GM12878 (cell line): ENCODE data around the gene KIRREL1. TPM values are rescaled to one million over a fixed set of nuclear protein-coding genes. Genes with fewer than 3 reads are reported as not detected.

Source experiments
- ATAC-seq: fragments of 200-7000 bp; cut with Tn5 transposase; 3 replicates; pipeline ENCODE4 v1.9.1; 2020; ENCODE audit warnings: mild to moderate bottlenecking, moderate library complexity
- BruUV-seq: library from RNA; stranded (reverse); fragments of 400-500 nt; replicated peaks from 2 replicates; lab custom pipeline; 2021; lab: Mats Ljungman, UMichigan
- CTCF ChIA-PET: fragments of 300-600 bp; sonication (Branson Sonifier 250); formaldehyde crosslinking; extraction: SDS; loops from one replicate; lab custom pipeline; 2021; ENCODE audit warnings: inconsistent platforms; lab: Yijun Ruan, JAX
- POLR2A ChIA-PET: fragments of 350-600 bp; formaldehyde crosslinking; extraction: SDS; loops from one replicate; lab custom pipeline; 2021; ENCODE audit warnings: inconsistent platforms; lab: Charles Lee
- RAD21 ChIA-PET: fragments of 300-600 bp; sonication (Branson Sonifier 250); formaldehyde crosslinking; loops from one replicate; lab custom pipeline; 2023; ENCODE audit warnings: antibody characterized with exemption; ENCODE audit not compliant: unreplicated experiment; lab: Charles Lee
- SMC1A ChIA-PET: fragments of 300-600 bp; sonication (Branson Sonifier 250); formaldehyde crosslinking; loops from one replicate; lab custom pipeline; 2023; ENCODE audit not compliant: unreplicated experiment, uncharacterized antibody; lab: Charles Lee
- DNase-seq: peaks from one replicate; pipeline ENCODE4 v3.0.0-alpha.2; 2011; ENCODE audit warnings: low read depth, low spot score
- FAIRE-seq: peaks from 3 replicates; lab custom pipeline; 2011; peaks lifted over from hg19 to GRCh38; lab: Jason Lieb, UNC
- H2AFZ ChIP-seq: 2 replicates; pipeline ENCODE4 v1.6.0; 2011; ENCODE audit warnings: low read depth, low read length, control low read depth; ENCODE audit not compliant: control insufficient read depth
- H3K27ac ChIP-seq: 2 replicates; pipeline ENCODE4 v1.5.1; 2011; ENCODE audit warnings: control low read depth; ENCODE audit not compliant: control insufficient read depth, insufficient read depth
- H3K27me3 ChIP-seq, 2 experiments: replicated peaks in 1 of 2; 2 replicates each; pipeline versions ENCODE4 v1.6.0 to v1.6.1; 2011; ENCODE audit warnings: low read length in 1 of 2; ENCODE audit not compliant: control insufficient read depth in 2 of 2, insufficient read depth in 2 of 2
- H3K36me3 ChIP-seq, 2 experiments: 2 replicates each; pipeline ENCODE4 v1.5.1; 2011; ENCODE audit warnings: low read length in 1 of 2; ENCODE audit not compliant: control insufficient read depth in 2 of 2, insufficient read depth in 2 of 2
- H3K4me1 ChIP-seq: 2 replicates; pipeline ENCODE4 v1.6.1; 2011; ENCODE audit warnings: mild to moderate bottlenecking, low read length, moderate library complexity, mixed read lengths; ENCODE audit not compliant: control insufficient read depth, insufficient read depth
- H3K4me2 ChIP-seq: 2 replicates; pipeline ENCODE4 v1.6.0; 2011; ENCODE audit warnings: control low read depth; ENCODE audit not compliant: control insufficient read depth, insufficient read depth
- H3K4me3 ChIP-seq: fragments of 200-600 bp; sonication (generic); 2 replicates; pipeline ENCODE4 v1.5.1; 2016
- H3K79me2 ChIP-seq: 2 replicates; pipeline ENCODE4 v1.6.0; 2011; ENCODE audit warnings: low read length; ENCODE audit not compliant: control insufficient read depth, insufficient read depth
- H3K9ac ChIP-seq: 2 replicates; pipeline ENCODE4 v1.8.0; 2011; ENCODE audit warnings: low read length, control low read depth, mixed read lengths; ENCODE audit not compliant: control insufficient read depth, insufficient read depth
- H3K9me3 ChIP-seq: replicated peaks from 3 replicates; pipeline ENCODE4 v1.5.1; 2011; ENCODE audit warnings: mild to moderate bottlenecking, low read length; ENCODE audit not compliant: control insufficient read depth, insufficient read depth
- H4K20me1 ChIP-seq: 2 replicates; pipeline ENCODE4 v1.6.0; 2011; ENCODE audit not compliant: control insufficient read depth, insufficient read depth
- ATF7 ChIP-seq: fragments of 450-650 bp; IDR thresholded peaks from 2 replicates; pipeline ENCODE4 v1.6.1; 2016; ENCODE audit warnings: low read depth, mild to moderate bottlenecking
- BCL11A ChIP-seq: IDR thresholded peaks from 2 replicates; pipeline ENCODE4 v1.6.1; 2011; ENCODE audit warnings: low read depth, low read length
- BCL3 ChIP-seq: IDR thresholded peaks from 2 replicates; pipeline ENCODE4 v1.6.1; 2011; ENCODE audit warnings: borderline replicate concordance, low read depth, mild to moderate bottlenecking, moderate library complexity, low read length; ENCODE audit not compliant: insufficient read depth, poor library complexity, severe bottlenecking
- CBX3 ChIP-seq: fragments of 200-600 bp; sonication (generic); IDR thresholded peaks from 2 replicates; pipeline ENCODE4 v1.6.1; 2016; ENCODE audit warnings: low read depth, borderline replicate concordance
- KDM1A ChIP-seq: fragments of 200-600 bp; sonication (generic); IDR thresholded peaks from 2 replicates; pipeline ENCODE4 v1.6.1; 2016; ENCODE audit warnings: borderline replicate concordance
- MTA3 ChIP-seq: IDR thresholded peaks from 2 replicates; pipeline ENCODE4 v1.6.1; 2012; ENCODE audit warnings: low read length, inconsistent platforms, borderline replicate concordance
- NFXL1 ChIP-seq: fragments of 450-650 bp; IDR thresholded peaks from 2 replicates; pipeline ENCODE4 v1.6.1; 2017; ENCODE audit warnings: antibody characterized with exemption, mild to moderate bottlenecking, borderline replicate concordance
- NFYB ChIP-seq: IDR thresholded peaks from 2 replicates; pipeline ENCODE4 v1.6.1; 2011; ENCODE audit warnings: low read depth, mild to moderate bottlenecking, low read length, improper control_type of control experiment, moderate library complexity; ENCODE audit not compliant: insufficient read depth
- NRF1 ChIP-seq: conservative IDR thresholded peaks from 2 replicates; pipeline ENCODE4 v1.6.1; 2011; ENCODE audit warnings: mild to moderate bottlenecking, low read depth, low read length, improper control_type of control experiment
- PML ChIP-seq: IDR thresholded peaks from 2 replicates; pipeline ENCODE4 v1.6.1; 2012; ENCODE audit warnings: low read length, inconsistent platforms
- SIN3A ChIP-seq: IDR thresholded peaks from 2 replicates; pipeline ENCODE4 v1.6.1; 2012; ENCODE audit warnings: low read depth, low read length, improper control_type of control experiment
- STAT1 ChIP-seq: fragments of 450-650 bp; conservative IDR thresholded peaks from 2 replicates; pipeline ENCODE4 v1.6.1; 2014; ENCODE audit warnings: antibody characterized with exemption, mild to moderate bottlenecking
- TAF1 ChIP-seq: IDR thresholded peaks from 2 replicates; pipeline ENCODE4 v1.6.1; 2011; ENCODE audit warnings: mild to moderate bottlenecking, low read depth, low read length, borderline replicate concordance
- ZZZ3 ChIP-seq: IDR thresholded peaks from 2 replicates; pipeline ENCODE4 v1.6.1; 2011; ENCODE audit warnings: low read depth; ENCODE audit not compliant: control insufficient read depth, insufficient read length
- WGBS: methylation state at CpG from one replicate; pipeline ENCODE4 v1.1.6; 2016; ENCODE audit warnings: low lambda C conversion rate; ENCODE audit not compliant: insufficient replicate concordance, insufficient coverage; ENCODE audit errors: missing lambda C conversion rate; 5-methylcytosine and 5-hydroxymethylcytosine counted together
- in situ Hi-C: fragments of 300-500 bp; cut with MboI; formaldehyde crosslinking; loops from 9 replicates; pipeline ENCODE4 v1.14.3; 2018; ENCODE audit warnings: mixed read lengths
- intact Hi-C: fragments of 100-400 bp; cut with micrococcal nuclease; formaldehyde crosslinking; loops from one replicate; pipeline ENCODE4 v1.14.2; 2022; ENCODE audit not compliant: unreplicated experiment
- polyA plus RNA-seq, 11 experiments: library from polyadenylated mRNA; depleted of rRNA in 4 of 11; unstranded in 6 of 11; stranded (reverse) in 5 of 11; fragments of >200 nt; fragmentation: Nextera tagmentation in 4 of 11; fragmentation: Illumina TruSeq in 1 of 11; extraction: Ambion mirVana in 4 of 11; extraction: Trizol in 1 of 11; gene quantifications; 1 replicate in 1 of 11; 2 replicates in 10 of 11; pipeline versions ENCODE4 v1.2.1 to v1.2.3, GENCODE V29; 2011 to 2016; ENCODE audit warnings: inconsistent platforms in 2 of 11, missing spikeins in 2 of 11, low read depth in 1 of 11
- total RNA-seq, 4 experiments: library from RNA; depleted of rRNA in 3 of 4; stranded (reverse); fragments of >200 nt in 3 of 4; fragmentation: Illumina TruSeq in 1 of 4; extraction: Trizol in 1 of 4; gene quantifications; 2 replicates each; pipeline versions ENCODE4 v1.2.1 to v1.2.3, GENCODE V29; 2013 to 2021

Gene KIRREL1
- total and polyA plus RNA-seq, 10 of the 15 experiments (the other 5 are each of a cell fraction or from before 2014, with no cell fraction given), result 0.15 TPM; not detected in 9

GRCh38 chr1:157992833-157993146, 655 bp upstream of the KIRREL1 start:
- BruUV-seq, result no TSS peak
- POLR2A ChIA-PET, result no interaction called here
- Histone ChIP-seq H3K4me1 (no peaks in the 10 kb centered on the region), H3K4me3 (no peak overlapping the region), H3K36me3 (no peaks in the 10 kb centered on the region), H3K79me2 (no peaks in the 10 kb centered on the region), H3K27ac (no peak overlapping the region), H3K4me2 (no peak overlapping the region), H3K9ac (no peak overlapping the region), H4K20me1 (peaks cover 2% of the 10 kb centered on the region; the same call in 1 of the 2 replicates), H3K9me3 (no peaks in the 10 kb centered on the region), H3K27me3 (peaks cover 6 to 18% of the 10 kb centered on the region in 2 experiments; a peak in 3 of 4 replicates), H2AFZ (no peak overlapping the region)
- intact Hi-C loops, result loop anchor here (1.0 to 5.0 kb wide), 3 partner anchors 95 to 133 kb away; no protein-coding TSS in a partner anchor
- 5% methylated on average over 6 of the region's 8 CpGs for WGBS
- SMC1A ChIA-PET, result interaction anchor here (3.9 kb wide), 1 partner anchor 132 kb away, joined by 21 read pairs; no protein-coding TSS in a partner anchor
- ATAC-seq, result no peak
- FAIRE-seq, result no peak
- RAD21 ChIA-PET, result interaction anchor here (0.9 to 3.5 kb wide), 4 partner anchors 45 to 337 kb away, joined by 3 to 39 read pairs (median 8); no protein-coding TSS in a partner anchor
- in situ Hi-C loops, result no loop called here
- CTCF ChIA-PET, result interaction anchor here (0.8 to 4.4 kb wide), 15 partner anchors 9 to 1096 kb away, joined by 3 to 115 read pairs (median 4); a partner anchor contains a TSS
- no peak for TF ChIP-seq TAF1
- no peak for TF ChIP-seq CBX3
- TF ChIP-seq NRF1, result no peak
- TF ChIP-seq PML, result no peak
- TF ChIP-seq ZZZ3, result no peak
- TF ChIP-seq BCL11A, result no peak
- no peak for DNase-seq

GRCh38 chr1:157993918-157994605, 617 bp downstream of the KIRREL1 start:
- 4% methylated on average over 21 of the region's 29 CpGs for WGBS
- POLR2A ChIA-PET, result no interaction called here
- Histone ChIP-seq H3K4me2 (no peak overlapping the region), H3K27ac (no peak overlapping the region), H3K4me3 (no peak overlapping the region), H2AFZ (no peak overlapping the region), H3K9me3 (no peaks in the 10 kb centered on the region), H3K36me3 (no peaks in the 10 kb centered on the region), H4K20me1 (peaks cover 2% of the 10 kb centered on the region; the same call in 1 of the 2 replicates), H3K4me1 (no peaks in the 10 kb centered on the region), H3K9ac (no peak overlapping the region), H3K79me2 (no peaks in the 10 kb centered on the region), H3K27me3 (peaks cover 6 to 22% of the 10 kb centered on the region in 2 experiments; a peak in 3 of 4 replicates)
- no peak for FAIRE-seq
- SMC1A ChIA-PET, result no interaction called here
- intact Hi-C loops (loop anchor here (5.0 kb wide), 1 partner anchor 93 kb away; no protein-coding TSS in a partner anchor), in situ Hi-C loops (no loop called here)
- no TSS peak for BruUV-seq
- RAD21 ChIA-PET, result no interaction called here
- DNase-seq, result no peak
- no peak for ATAC-seq
- CTCF ChIA-PET, result interaction anchor here (1.4 kb wide), 1 partner anchor 130 kb away, joined by 5 read pairs; no protein-coding TSS in a partner anchor
- no peak for TF ChIP-seq SIN3A
- no peak for TF ChIP-seq STAT1
- no peak for TF ChIP-seq NFXL1
- no peak for TF ChIP-seq NFYB
- no peak for TF ChIP-seq ATF7
- no peak for TF ChIP-seq BCL3
- TF ChIP-seq KDM1A, result no peak
- TF ChIP-seq MTA3, result no peak
